Ovary (tissue), 3 donors: Measurements from ENCODE around the gene ENPP6.

Experiments
- CTCF ChIP-seq, 3 donors: fragments of 450-650 bp in 2 of 3; fragments of 200-600 bp in 1 of 3; IDR thresholded peaks; one replicate each; pipeline versions ENCODE4 v1.5.1 to v1.8.0; 2016 to 2022; ENCODE audit warnings: antibody characterized with exemption in 3 of 3, mild to moderate bottlenecking in 1 of 3
- POLR2A ChIP-seq: fragments of 450-650 bp; IDR thresholded peaks from one replicate; pipeline ENCODE4 v1.6.1; 2017; ENCODE audit warnings: antibody characterized with exemption, mild to moderate bottlenecking, moderate library complexity
- donor health status: DM: no; HTN: no; CAD: no.

GRCh38 chr4:184114431-184114830 lies 103.2 kb downstream of the ENPP6 start:
- TF ChIP-seq POLR2A, result no peak
- TF ChIP-seq CTCF (IDR thresholded peaks at IDR 0.05), result no peak
